ENCODE data around the gene RBM4B.
A peak's percentile ranks its signal among the peaks of the same experiment; 100 is the strongest.

Gene RBM4B

DNA sequence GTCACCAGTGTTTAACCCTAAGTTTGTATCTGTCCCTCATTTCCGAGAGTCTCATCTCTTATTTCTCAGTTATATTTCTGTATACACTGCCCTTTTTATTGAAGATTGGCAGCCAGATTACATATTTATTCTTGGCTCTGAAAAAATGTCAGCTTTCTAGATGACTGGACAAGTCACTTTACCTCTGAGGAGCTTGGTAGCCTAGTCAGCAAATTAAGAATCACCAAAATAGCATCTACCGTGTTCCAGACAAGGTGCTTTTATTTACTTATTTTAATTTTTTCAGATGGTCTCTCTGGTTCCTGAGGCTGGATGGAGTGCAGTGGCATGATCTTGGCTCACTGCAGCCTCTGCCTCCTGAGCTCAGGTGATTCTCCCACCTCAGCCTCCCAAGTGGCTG is 44.7 kb downstream of the RBM4B start:
- Histone ChIP-seq H3K27me3 (ENCODE audit: control insufficient read depth, insufficient read depth, low read length) (no peaks in the 10 kb centered on the region), H3K9ac (ENCODE audit: low read depth, low read length) (no peak overlapping the region), H3K4me2 (ENCODE audit: low read length) (no peak overlapping the region), H3K9me3 (replicated peaks; ENCODE audit: low read length) (no peaks in the 10 kb centered on the region), H3K36me3 (ENCODE audit: insufficient read depth, low read length) (peaks cover 46% of the 10 kb centered on the region), H3K4me3 (ENCODE audit: low read length) (no peak overlapping the region), H3K4me1 (ENCODE audit: control insufficient read depth, insufficient read depth, low read length) (peaks cover 6% of the 10 kb centered on the region)

DNA sequence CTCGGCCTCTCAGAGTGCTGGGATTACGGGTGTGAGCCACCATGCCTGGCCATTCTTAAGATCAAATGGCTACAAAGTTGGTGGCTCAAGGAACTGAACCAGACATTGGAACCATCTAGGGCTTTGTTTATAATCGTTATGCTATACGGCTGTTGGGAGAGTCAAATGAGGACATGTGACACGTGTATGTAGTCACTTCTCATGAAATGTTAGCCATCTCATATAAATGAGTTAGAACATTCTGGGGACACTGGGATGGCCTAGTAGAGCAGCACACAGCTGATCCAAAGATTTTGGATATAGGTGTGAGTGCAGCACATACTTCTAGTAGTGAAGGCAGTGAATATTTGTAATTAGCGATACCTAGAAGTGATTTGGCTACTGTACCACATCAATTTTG is 45.8 kb downstream of the RBM4B start:
- Histone ChIP-seq H3K27me3 (ENCODE audit: control insufficient read depth, insufficient read depth, low read length) (no peaks in the 10 kb centered on the region), H3K4me3 (ENCODE audit: low read length) (no peak overlapping the region), H3K36me3 (ENCODE audit: insufficient read depth, low read length) (peaks cover 53% of the 10 kb centered on the region), H3K9me3 (replicated peaks; ENCODE audit: low read length) (no peaks in the 10 kb centered on the region), H3K9ac (ENCODE audit: low read depth, low read length) (no peak overlapping the region), H3K4me1 (ENCODE audit: control insufficient read depth, insufficient read depth, low read length) (no peaks in the 10 kb centered on the region), H3K4me2 (ENCODE audit: low read length) (no peak overlapping the region)

DNA sequence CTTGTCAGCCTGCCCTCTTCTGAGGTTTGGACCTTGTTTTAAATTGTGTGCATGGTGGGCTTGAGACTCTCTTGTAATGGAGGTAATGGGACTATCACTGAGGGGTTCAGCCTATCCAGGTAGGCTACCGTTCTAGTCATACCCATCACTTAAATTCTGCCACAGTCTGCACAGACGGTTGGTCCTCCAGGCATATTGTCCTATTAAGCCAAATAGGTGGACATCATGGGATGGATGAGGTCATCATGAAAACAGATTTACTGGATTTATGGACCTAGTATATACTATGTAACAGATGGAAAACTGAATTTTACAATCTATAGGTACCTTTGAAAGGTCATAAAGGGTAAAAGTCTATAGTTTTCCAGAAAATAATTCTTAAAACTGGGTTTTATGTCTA is 48.3 kb downstream of the RBM4B start:
- H3K4me2 ChIP-seq (ENCODE audit: low read length) = no peak overlapping the region
- no peaks in the 10 kb centered on the region for H3K27me3 ChIP-seq (ENCODE audit: control insufficient read depth, insufficient read depth, low read length)
- H3K4me1 ChIP-seq (ENCODE audit: control insufficient read depth, insufficient read depth, low read length) = no peaks in the 10 kb centered on the region
- H3K4me3 ChIP-seq (ENCODE audit: low read length) = no peak overlapping the region
- no peak overlapping the region for H3K9ac ChIP-seq (ENCODE audit: low read depth, low read length)
- H3K9me3 ChIP-seq (replicated peaks; ENCODE audit: low read length) = no peaks in the 10 kb centered on the region
- H3K36me3 ChIP-seq (ENCODE audit: insufficient read depth, low read length) = peaks cover 73% of the 10 kb centered on the region

DNA sequence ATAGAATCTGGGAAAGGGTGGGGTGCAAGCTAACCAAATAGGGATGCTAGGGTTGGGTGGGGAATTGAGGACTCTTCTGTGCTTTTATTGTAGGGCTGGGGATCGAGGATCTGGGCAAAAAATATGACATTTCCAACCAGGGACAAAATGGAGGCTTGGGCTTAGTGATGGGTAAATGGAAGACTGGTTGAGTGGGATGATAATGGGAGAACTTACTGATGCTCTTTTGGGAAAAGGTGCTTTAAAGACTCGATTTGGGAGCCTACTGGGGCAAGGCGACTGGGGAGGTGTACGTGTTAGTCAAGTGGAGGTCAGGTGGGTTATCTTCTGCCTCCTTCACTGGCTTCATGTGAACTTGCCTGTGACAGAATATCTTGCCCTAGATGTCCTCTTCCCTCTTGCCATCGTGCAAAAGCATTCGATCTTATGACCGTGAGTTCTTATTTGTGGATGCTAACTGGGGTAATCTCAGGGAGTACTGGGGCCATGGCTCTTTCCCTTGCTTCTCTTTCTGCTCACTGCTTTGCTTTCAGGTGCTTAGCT is 49.6 kb downstream of the RBM4B start:
- H3K4me1 ChIP-seq (ENCODE audit: control insufficient read depth, insufficient read depth, low read length) = no peaks in the 10 kb centered on the region
- peaks cover 77% of the 10 kb centered on the region for H3K36me3 ChIP-seq (ENCODE audit: insufficient read depth, low read length)
- no peaks in the 10 kb centered on the region for H3K9me3 ChIP-seq (replicated peaks; ENCODE audit: low read length)

DNA sequence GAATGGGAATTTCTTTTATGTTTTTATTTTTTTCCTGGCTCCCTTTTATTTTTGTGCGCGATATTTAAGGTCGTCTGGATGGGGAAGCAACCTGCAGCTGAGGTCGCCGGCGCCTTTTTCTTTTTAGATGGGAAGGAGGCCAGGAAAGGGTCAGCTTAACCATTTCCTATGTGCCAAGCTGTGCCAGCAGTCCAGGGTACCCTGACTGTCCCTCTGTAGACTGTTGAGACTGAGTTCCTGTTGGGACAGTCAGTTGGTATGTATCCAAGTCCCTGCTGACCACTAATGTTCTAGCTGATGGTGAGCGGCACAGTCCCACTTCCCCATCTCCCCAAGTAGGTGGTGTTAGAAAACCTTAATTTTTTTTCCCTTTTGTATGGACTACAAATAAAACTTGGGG is 50.8 kb downstream of the RBM4B start:
- Histone ChIP-seq H3K4me2 (ENCODE audit: low read length) (no peak overlapping the region), H3K4me1 (ENCODE audit: control insufficient read depth, insufficient read depth, low read length) (peaks cover 4% of the 10 kb centered on the region), H3K9me3 (replicated peaks; ENCODE audit: low read length) (no peaks in the 10 kb centered on the region), H3K27me3 (ENCODE audit: control insufficient read depth, insufficient read depth, low read length) (no peaks in the 10 kb centered on the region), H3K4me3 (ENCODE audit: low read length) (no peak overlapping the region), H3K9ac (ENCODE audit: low read depth, low read length) (no peak overlapping the region), H3K36me3 (ENCODE audit: insufficient read depth, low read length) (peaks cover 83% of the 10 kb centered on the region)

More for the DNA sequence above, 49.6 kb downstream of the RBM4B start:
- Histone ChIP-seq H3K4me2 (ENCODE audit: low read length) (no peak overlapping the region), H3K4me3 (ENCODE audit: low read length) (no peak overlapping the region), H3K27me3 (ENCODE audit: control insufficient read depth, insufficient read depth, low read length) (no peaks in the 10 kb centered on the region), H3K9ac (ENCODE audit: low read depth, low read length) (no peak overlapping the region)

DNA sequence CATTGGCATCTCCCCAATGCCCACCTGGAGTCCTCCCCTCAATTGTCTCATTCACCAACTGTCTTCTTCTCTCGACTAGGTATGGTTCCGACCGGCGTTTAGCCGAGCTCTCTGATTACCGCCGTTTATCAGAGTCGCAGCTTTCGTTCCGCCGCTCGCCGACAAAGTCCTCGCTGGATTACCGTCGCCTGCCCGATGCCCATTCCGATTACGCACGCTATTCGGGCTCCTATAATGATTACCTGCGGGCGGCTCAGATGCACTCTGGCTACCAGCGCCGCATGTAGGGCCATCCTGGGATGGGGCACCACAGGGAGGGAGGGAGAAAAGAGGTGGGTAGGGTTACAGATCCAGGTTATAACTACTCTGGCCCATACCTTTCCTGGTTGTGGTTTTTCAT is 51.3 kb downstream of the RBM4B start:
- Histone ChIP-seq H3K4me2 (ENCODE audit: low read length) (no peak overlapping the region), H3K4me1 (ENCODE audit: control insufficient read depth, insufficient read depth, low read length) (peaks cover 4% of the 10 kb centered on the region), H3K9me3 (replicated peaks; ENCODE audit: low read length) (no peaks in the 10 kb centered on the region), H3K27me3 (ENCODE audit: control insufficient read depth, insufficient read depth, low read length) (no peaks in the 10 kb centered on the region), H3K9ac (ENCODE audit: low read depth, low read length) (no peak overlapping the region), H3K4me3 (ENCODE audit: low read length) (no peak overlapping the region), H3K36me3 (ENCODE audit: insufficient read depth, low read length) (peaks cover 85% of the 10 kb centered on the region)

DNA sequence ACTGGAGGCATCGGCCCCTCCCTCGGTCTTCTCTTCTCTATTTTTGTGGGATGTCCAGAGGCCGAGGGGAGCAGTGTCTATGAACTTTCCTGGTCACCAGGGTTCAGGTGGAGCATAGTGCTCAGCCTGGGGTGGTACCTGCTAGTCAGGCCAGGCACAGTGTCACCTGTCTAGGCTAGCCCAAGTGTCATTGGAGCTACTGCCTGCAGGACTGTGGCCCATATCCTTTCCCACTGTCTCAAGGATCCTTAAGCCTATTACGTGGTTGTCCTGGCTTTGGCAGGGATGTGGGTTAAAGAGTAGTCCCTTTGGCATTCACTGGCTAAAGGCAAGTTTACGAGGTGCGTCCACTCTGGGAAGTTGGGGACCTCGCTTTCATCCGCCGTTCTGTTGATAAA is 51.9 kb downstream of the RBM4B start:
- no peak overlapping the region for H3K4me2 ChIP-seq (ENCODE audit: low read length)
- H3K9me3 ChIP-seq (replicated peaks; ENCODE audit: low read length) = no peaks in the 10 kb centered on the region
- H3K4me3 ChIP-seq (ENCODE audit: low read length) = no peak overlapping the region
- H3K9ac ChIP-seq (ENCODE audit: low read depth, low read length) = no peak overlapping the region
- H3K27me3 ChIP-seq (ENCODE audit: control insufficient read depth, insufficient read depth, low read length) = no peaks in the 10 kb centered on the region
- H3K4me1 ChIP-seq (ENCODE audit: control insufficient read depth, insufficient read depth, low read length) = peaks cover 9% of the 10 kb centered on the region
- peaks cover 87% of the 10 kb centered on the region for H3K36me3 ChIP-seq (ENCODE audit: insufficient read depth, low read length)

DNA sequence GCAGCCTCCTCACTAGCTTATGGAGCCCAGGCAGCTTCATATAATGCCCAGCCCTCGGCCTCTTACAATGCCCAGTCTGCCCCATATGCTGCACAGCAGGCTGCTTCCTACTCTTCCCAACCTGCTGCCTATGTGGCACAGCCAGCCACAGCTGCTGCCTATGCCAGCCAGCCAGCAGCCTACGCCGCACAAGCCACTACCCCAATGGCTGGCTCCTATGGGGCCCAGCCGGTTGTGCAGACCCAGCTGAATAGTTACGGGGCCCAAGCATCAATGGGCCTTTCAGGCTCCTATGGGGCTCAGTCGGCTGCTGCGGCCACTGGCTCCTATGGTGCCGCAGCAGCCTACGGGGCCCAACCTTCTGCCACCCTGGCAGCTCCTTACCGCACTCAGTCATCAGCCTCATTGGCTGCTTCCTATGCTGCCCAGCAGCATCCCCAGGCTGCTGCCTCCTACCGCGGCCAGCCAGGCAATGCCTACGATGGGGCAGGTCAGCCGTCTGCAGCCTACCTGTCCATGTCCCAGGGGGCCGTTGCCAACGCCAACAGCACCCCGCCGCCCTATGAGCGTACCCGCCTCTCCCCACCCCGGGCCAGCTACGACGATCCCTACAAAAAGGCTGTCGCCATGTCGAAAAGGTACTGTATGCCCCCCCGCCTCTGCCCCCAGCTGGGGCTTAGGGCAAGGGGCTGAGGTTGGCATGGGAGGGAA is 52.5 kb downstream of the RBM4B start:
- Histone ChIP-seq H3K27me3 (ENCODE audit: control insufficient read depth, insufficient read depth, low read length) (no peaks in the 10 kb centered on the region), H3K4me2 (ENCODE audit: low read length) (no peak overlapping the region), H3K9me3 (replicated peaks; ENCODE audit: low read length) (no peaks in the 10 kb centered on the region), H3K4me3 (ENCODE audit: low read length) (no peak overlapping the region), H3K9ac (ENCODE audit: low read depth, low read length) (no peak overlapping the region), H3K36me3 (ENCODE audit: insufficient read depth, low read length) (peaks cover 84% of the 10 kb centered on the region), H3K4me1 (ENCODE audit: control insufficient read depth, insufficient read depth, low read length) (peaks cover 9% of the 10 kb centered on the region)

DNA sequence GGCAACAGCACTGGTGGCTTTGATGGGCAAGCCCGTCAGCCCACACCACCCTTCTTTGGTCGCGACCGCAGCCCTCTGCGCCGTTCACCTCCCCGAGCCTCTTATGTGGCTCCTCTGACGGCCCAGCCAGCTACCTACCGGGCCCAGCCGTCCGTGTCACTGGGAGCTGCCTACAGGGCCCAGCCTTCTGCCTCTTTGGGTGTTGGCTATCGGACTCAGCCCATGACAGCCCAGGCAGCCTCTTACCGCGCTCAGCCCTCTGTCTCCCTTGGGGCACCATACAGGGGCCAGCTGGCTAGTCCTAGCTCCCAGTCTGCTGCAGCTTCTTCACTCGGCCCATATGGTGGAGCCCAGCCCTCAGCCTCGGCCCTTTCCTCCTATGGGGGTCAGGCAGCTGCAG is 53.2 kb downstream of the RBM4B start:
- H3K4me3 ChIP-seq (ENCODE audit: low read length) = no peak overlapping the region
- peaks cover 9% of the 10 kb centered on the region for H3K4me1 ChIP-seq (ENCODE audit: control insufficient read depth, insufficient read depth, low read length)
- H3K9ac ChIP-seq (ENCODE audit: low read depth, low read length) = no peak overlapping the region
- H3K27me3 ChIP-seq (ENCODE audit: control insufficient read depth, insufficient read depth, low read length) = no peaks in the 10 kb centered on the region
- peaks cover 77% of the 10 kb centered on the region for H3K36me3 ChIP-seq (ENCODE audit: insufficient read depth, low read length)
- H3K4me2 ChIP-seq (ENCODE audit: low read length) = no peak overlapping the region
- no peaks in the 10 kb centered on the region for H3K9me3 ChIP-seq (replicated peaks; ENCODE audit: low read length)

DNA sequence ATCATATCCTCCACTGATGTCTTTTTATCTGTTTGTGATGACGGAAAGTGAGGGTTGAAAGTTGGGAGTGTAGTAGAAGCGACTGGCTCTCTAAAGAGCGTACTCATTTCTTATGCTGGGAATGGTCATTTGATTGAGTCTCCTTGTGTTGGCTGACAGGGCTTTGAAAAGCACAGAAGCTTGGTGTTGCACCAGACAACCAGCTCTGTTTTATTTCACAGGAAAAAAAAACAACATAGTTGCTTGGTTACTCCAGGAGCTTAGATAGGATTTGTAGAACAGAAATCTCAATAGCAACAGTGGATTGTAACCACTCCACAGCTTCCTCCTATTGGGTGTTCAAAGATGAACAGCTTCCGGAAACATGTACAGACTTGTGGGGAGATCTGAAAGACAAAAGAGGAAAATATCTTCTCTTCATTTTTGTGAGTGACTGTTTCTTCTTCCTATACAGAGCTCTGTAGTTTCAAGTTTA is 58.6 kb downstream of the RBM4B start:
- Histone ChIP-seq H3K36me3 (ENCODE audit: insufficient read depth, low read length) (peaks cover 38% of the 10 kb centered on the region), H3K4me1 (ENCODE audit: control insufficient read depth, insufficient read depth, low read length) (peaks cover 26% of the 10 kb centered on the region), H3K9ac (ENCODE audit: low read depth, low read length) (peak overlapping the region; percentile 91), H3K4me2 (ENCODE audit: low read length) (peak overlapping the region; percentile 75), H3K9me3 (replicated peaks; ENCODE audit: low read length) (no peaks in the 10 kb centered on the region), H3K4me3 (ENCODE audit: low read length) (peak overlapping the region; percentile 95), H3K27me3 (ENCODE audit: control insufficient read depth, insufficient read depth, low read length) (no peaks in the 10 kb centered on the region)

DNA sequence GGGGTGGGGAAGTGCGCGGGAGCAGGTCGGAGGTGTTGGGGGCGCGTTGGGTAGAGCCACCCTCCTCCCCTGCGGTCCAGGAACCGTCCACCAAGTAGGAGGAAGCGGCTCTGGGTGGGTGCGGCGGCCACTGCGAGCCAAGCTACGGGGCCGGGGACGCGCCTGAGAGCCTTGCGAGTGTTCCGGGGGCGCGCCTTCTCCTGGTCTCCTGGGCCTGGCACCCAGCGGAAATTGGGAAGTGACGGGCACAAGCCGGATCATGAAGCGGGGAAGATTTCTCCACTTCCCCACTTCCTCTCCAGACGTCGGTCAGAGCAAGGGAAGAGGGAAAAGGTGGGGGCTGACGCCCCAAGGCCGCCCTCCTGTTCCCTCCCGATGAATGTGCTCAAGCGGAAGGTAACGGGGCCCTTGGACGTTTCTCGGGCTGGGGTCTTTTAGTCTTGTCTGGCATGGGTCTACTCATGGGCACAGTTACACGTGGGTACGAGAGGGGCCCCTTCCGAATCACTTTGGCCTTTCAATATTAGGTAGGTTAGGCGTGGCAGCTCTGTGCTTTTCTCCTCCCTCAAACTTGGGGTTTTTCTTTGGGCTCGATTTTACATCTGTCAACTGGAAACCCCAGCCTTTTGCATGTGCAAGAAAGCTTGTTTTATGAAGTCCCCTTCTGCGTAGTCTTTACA is 60.4 kb downstream of the RBM4B start:
- H3K4me1 ChIP-seq (ENCODE audit: control insufficient read depth, insufficient read depth, low read length) = peaks cover 21% of the 10 kb centered on the region

More for the DNA sequence above, 60.4 kb downstream of the RBM4B start:
- Histone ChIP-seq H3K4me2 (ENCODE audit: low read length) (peak overlapping the region; percentile 75), H3K9me3 (replicated peaks; ENCODE audit: low read length) (no peaks in the 10 kb centered on the region), H3K4me3 (ENCODE audit: low read length) (peak overlapping the region; percentile 95), H3K27me3 (ENCODE audit: control insufficient read depth, insufficient read depth, low read length) (no peaks in the 10 kb centered on the region), H3K36me3 (ENCODE audit: insufficient read depth, low read length) (peaks cover 20% of the 10 kb centered on the region), H3K9ac (ENCODE audit: low read depth, low read length) (peak overlapping the region; percentile 91)
